NCI-H69 (cell line): Measurements from ENCODE around the gene ASAH2.
"Not testable (repeated sequence)": the region's sequence is repeated elsewhere in the genome, so short reads cannot be mapped to it uniquely, and the experiment has no call there.

Experiments used
- DNase-seq: peaks from one replicate; lab custom pipeline; 2025; lab: John Stamatoyannopoulos, UW

ASAH2 gene

GRCh38 chr10:50254479-50254878 lies 3.2 kb upstream of the ASAH2 start:
- no peak for DNase-seq

DNA sequence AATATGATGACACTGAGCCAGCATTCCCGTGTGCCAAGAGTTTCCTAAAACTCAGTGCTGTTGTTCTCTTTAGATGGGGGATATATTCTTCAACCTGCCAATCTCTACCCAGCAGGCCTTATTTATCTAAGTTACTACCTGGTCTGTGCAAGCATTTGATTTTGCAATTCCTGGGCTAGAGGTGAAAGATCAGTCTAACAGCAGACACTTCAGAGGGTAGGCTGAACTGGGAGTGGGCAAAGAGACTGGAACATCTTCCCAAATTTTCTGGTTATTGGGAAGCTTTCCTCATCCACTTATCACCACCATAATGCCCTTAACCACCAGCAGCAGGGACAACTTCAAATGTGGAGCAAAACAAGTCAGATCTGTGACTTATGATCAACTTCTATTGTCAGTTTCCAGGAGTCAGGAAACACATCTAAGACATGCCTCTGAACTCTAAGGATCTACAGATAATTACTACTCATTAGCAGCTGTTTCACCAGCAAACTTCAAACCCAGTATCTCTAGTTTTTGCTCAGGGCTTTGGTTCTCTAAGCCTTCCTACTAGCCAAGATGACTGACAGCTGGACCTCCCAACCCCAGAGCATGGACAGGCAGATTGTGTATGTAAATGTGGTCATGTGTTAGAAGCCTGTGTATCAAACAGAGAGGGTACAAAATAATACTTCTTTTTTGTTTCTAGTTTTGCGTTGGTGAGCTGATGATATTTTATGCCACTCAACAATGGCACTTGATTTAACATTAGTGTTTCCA lies 1.0 kb downstream of the ASAH2 start:
- no peak for DNase-seq

GRCh38 chr10:50248598-50248997 lies 2.7 kb downstream of the ASAH2 start:
- DNase-seq: no peak

- DNase-seq: no peak
Observed at GRCh38 chr10:50248062-50248461, 3.3 kb downstream of the ASAH2 start.

GRCh38 chr10:50244201-50244600 lies 7.1 kb downstream of the ASAH2 start:
- no peak for DNase-seq

DNA sequence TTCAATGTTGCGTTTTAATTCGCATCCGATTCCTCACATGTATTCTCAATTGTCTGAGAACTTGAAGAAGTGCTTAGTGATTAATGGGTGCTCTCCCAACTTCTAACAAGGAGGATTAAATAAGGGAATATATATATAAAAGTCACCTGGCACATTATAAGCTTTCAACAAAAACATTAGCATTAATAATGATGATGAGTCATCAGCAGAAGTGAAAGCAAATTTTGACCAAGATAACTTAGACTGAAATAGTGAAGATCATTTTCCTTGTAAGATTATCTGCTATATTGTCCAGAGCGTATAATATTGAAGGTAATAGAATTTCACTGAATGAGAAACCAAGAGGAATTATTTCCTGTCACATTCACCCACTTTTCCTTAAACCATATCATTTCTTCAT lies 8.5 kb downstream of the ASAH2 start:
- DNase-seq: no peak

- not testable (repeated sequence) for DNase-seq
Observed at GRCh38 chr10:50241478-50241877, 9.8 kb downstream of the ASAH2 start.

DNA sequence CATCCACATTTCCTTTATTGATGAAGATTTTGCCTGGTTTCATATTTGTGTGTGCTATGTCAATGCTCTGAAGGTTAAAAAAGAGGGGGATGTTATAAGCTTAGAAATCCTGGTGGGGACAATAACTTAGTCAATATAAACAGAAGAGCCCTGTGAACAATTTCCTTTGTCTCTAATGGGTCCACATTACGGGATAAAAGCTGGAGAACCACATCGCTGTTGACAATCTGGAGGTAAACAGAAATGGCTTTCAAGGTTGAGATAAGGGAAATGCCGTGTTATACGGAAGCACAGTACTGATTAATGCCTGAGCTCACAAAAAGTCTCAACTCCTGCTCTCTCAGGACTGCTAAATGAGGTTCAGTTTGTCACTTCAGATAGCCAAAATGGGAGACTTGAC lies 16.8 kb downstream of the ASAH2 start:
- no peak for DNase-seq

- no peak for DNase-seq
Observed at GRCh38 chr10:50232261-50232639, 19.1 kb downstream of the ASAH2 start.

- no peak for DNase-seq
Observed at GRCh38 chr10:50231515-50232260, 19.6 kb downstream of the ASAH2 start.

- no peak for DNase-seq
Observed at GRCh38 chr10:50229460-50229859, 21.9 kb downstream of the ASAH2 start.

GRCh38 chr10:50228672-50229071 lies 22.6 kb downstream of the ASAH2 start:
- DNase-seq: no peak

DNA sequence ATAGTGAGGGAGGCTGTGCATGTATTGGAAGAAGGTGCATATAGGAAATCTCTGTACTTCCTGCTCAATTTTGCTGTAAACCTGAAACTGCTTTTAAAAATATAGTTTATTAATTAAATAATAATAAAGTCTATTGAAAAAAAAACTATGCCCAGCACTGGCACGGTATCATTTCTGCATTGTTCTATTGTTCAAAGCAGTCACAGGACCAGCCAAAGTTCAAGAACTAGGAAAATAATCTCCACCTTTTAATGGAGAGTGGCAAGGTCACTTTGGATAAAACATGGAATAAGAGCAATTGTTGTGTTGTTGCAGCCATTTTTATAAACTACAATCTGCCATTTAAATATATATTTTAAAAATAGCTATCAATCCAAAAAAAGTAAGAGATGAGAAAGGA lies 24.7 kb downstream of the ASAH2 start:
- no peak for DNase-seq

- DNase-seq: peak; percentile 63
Observed at GRCh38 chr10:50224330-50224952, 26.9 kb downstream of the ASAH2 start.

- DNase-seq: no peak
Observed at GRCh38 chr10:50222199-50222598, 29.1 kb downstream of the ASAH2 start.

- DNase-seq: no peak
Observed at GRCh38 chr10:50221470-50221869, 29.8 kb downstream of the ASAH2 start.

DNA sequence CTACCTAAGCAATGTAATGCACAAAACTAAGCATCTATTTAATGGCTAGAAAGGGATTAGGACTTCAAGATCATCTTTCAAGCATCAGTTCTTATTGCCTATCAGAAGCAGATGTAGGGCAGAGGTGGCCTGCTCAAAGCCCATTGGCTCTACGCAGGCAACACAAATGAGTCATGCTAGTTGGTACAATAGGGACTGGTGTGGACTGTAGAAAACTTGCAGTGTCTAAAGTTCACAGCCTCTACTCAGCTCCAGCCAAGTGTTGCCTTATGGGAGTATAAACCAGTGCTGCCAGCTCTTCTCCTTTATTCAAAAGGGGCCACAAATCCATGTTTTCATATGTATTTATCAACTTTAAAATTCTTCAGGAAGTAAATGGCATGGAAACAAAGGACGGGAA lies 31.7 kb downstream of the ASAH2 start:
- DNase-seq: no peak

GRCh38 chr10:50219200-50219599 lies 32.1 kb downstream of the ASAH2 start:
- DNase-seq: no peak

DNA sequence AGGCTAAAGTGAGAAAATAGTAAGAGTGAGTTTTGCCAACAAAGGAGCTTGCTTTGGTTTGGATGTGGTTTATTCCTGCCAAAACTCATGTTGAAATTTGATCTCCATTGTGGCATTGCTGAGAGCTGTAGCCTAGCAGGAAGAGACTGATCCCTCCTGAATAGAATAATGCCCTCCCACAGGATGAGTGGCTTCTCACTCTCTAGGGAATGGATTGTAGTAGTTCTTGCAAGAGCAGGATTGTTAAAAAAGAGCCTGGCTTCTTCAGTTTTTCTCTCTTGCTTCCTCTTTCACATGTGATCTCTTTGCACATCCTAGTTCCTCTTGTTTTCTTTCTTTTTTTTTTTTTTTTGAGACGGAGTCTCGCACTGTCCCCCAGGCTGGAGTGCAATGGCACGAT lies 34.4 kb downstream of the ASAH2 start:
- peak; percentile 28 for DNase-seq

DNA sequence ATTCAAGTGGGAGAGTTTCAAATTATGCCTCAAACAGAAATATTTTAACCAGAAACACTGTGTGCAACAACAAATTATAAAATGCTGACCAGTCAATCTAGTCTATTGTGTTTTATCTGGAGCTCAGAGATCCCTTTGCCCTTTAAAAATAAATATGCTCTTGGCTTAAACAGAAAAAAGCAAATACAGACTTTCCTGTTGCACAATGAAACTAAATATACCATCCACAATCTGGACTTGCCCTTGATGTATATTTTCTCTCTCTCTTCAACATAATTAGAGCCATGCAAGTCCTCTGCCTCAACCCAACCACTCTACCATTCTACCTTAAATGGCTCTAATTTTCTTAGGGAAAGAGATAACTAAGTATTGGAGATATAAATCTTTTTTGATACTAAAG lies 34.9 kb downstream of the ASAH2 start:
- no peak for DNase-seq

- DNase-seq: no peak
Observed at GRCh38 chr10:50211670-50212069, 39.6 kb downstream of the ASAH2 start.

GRCh38 chr10:50210876-50211275 lies 40.4 kb downstream of the ASAH2 start:
- peak; percentile 7 for DNase-seq
